ENCODE data around the gene BMI1.

Gene BMI1

GRCh38 chr10:22333975-22334282 lies 13.0 kb downstream of the BMI1 start:
- TF ChIP-seq FOXA1 (IDR thresholded peaks at IDR 0.05) (no peak), SP1 (IDR thresholded peaks at IDR 0.05) (no peak), ELF4 (IDR thresholded peaks at IDR 0.05) (no peak), HDGF (IDR thresholded peaks at IDR 0.05; ENCODE audit: borderline replicate concordance) (no peak), SUZ12 (IDR thresholded peaks at IDR 0.05) (no peak), BHLHE40 (IDR thresholded peaks at IDR 0.05; ENCODE audit: borderline replicate concordance) (no peak), CTBP1 (IDR thresholded peaks at IDR 0.05; ENCODE audit: borderline replicate concordance) (no peak), ARNT (IDR thresholded peaks at IDR 0.05) (no peak), NFRKB (IDR thresholded peaks at IDR 0.05) (no peak), ZNF384 (IDR thresholded peaks at IDR 0.05) (no peak), LEF1 (IDR thresholded peaks at IDR 0.05; ENCODE audit: borderline replicate concordance) (no peak), FOXK2 (IDR thresholded peaks at IDR 0.05) (no peak), TARDBP (IDR thresholded peaks at IDR 0.05) (no peak), FOXM1 (IDR thresholded peaks at IDR 0.05; ENCODE audit: borderline replicate concordance) (no peak), L3MBTL2 (conservative IDR thresholded peaks at IDR 0.05) (no peak)
- TF ChIP-seq, protein P1, sequence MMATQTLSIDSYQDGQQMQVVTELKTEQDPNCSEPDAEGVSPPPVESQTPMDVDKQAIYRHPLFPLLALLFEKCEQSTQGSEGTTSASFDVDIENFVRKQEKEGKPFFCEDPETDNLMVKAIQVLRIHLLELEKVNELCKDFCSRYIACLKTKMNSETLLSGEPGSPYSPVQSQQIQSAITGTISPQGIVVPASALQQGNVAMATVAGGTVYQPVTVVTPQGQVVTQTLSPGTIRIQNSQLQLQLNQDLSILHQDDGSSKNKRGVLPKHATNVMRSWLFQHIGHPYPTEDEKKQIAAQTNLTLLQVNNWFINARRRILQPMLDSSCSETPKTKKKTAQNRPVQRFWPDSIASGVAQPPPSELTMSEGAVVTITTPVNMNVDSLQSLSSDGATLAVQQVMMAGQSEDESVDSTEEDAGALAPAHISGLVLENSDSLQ (IDR thresholded peaks at IDR 0.05): no peak
- no peak for DNase-seq (ENCODE audit: extremely low spot score)
- CTCF ChIA-PET: no interaction called here
- POLR2A ChIA-PET: no interaction called here

DNA sequence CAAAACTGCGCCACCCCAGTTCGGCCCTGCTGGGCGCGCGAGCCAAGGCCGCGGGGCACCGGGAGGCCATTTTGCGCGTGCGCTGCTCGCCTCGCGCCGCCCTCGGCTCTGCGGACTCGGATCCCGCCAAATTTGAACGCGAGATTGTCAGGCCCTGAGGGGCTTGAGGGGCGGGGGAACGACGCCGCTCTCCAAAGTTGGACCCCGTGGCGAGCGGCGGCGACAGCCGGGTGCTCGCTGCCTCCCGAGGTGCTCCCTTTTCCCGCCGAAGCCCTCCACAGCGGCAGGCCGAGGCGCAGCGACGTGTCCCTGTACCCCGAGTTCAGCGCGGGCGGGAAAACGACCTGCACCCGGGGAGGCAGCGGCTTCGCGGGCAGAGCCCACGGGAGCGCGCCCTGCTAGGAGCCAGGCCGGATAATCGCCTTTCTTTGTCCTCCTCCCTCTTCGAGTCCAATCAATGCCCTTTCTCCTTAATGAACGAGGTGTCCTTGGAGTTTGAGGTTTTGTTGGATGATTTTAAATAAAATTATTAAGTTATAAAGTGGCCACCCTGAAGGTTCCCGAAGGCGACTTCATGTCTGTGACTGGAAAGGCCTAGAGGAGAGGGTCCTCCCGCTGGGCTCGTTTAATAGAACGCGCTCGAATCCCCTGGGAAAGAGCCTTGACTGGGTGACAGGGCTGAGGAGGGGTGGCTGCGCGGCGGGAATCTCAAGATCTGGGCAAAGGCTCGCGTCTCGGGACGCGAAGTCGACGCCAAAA lies 13.7 kb downstream of the BMI1 start:
- POLR2A ChIA-PET: no interaction called here
- no peak for TF ChIP-seq FOXA1 (IDR thresholded peaks at IDR 0.05)
- no peak for TF ChIP-seq TARDBP (IDR thresholded peaks at IDR 0.05)
- no peak for TF ChIP-seq CTBP1 (IDR thresholded peaks at IDR 0.05; ENCODE audit: borderline replicate concordance)
- no peak for TF ChIP-seq NFRKB (IDR thresholded peaks at IDR 0.05)
- no peak for TF ChIP-seq HDGF (IDR thresholded peaks at IDR 0.05; ENCODE audit: borderline replicate concordance)
- TF ChIP-seq ELF4 (IDR thresholded peaks at IDR 0.05): no peak
- TF ChIP-seq LEF1 (IDR thresholded peaks at IDR 0.05; ENCODE audit: borderline replicate concordance): no peak
- TF ChIP-seq, protein P1 (IDR thresholded peaks at IDR 0.05): no peak
- no peak for TF ChIP-seq BHLHE40 (IDR thresholded peaks at IDR 0.05; ENCODE audit: borderline replicate concordance)
- no peak for TF ChIP-seq FOXK2 (IDR thresholded peaks at IDR 0.05)
- TF ChIP-seq ZNF384 (IDR thresholded peaks at IDR 0.05): no peak
- no peak for TF ChIP-seq SUZ12 (IDR thresholded peaks at IDR 0.05)
- TF ChIP-seq SP1 (IDR thresholded peaks at IDR 0.05): no peak
- no peak for TF ChIP-seq FOXM1 (IDR thresholded peaks at IDR 0.05; ENCODE audit: borderline replicate concordance)
- TF ChIP-seq L3MBTL2 (conservative IDR thresholded peaks at IDR 0.05): no peak
- TF ChIP-seq ARNT (IDR thresholded peaks at IDR 0.05): no peak
- CTCF ChIA-PET: no interaction called here
- no peak for DNase-seq (ENCODE audit: extremely low spot score)

DNA sequence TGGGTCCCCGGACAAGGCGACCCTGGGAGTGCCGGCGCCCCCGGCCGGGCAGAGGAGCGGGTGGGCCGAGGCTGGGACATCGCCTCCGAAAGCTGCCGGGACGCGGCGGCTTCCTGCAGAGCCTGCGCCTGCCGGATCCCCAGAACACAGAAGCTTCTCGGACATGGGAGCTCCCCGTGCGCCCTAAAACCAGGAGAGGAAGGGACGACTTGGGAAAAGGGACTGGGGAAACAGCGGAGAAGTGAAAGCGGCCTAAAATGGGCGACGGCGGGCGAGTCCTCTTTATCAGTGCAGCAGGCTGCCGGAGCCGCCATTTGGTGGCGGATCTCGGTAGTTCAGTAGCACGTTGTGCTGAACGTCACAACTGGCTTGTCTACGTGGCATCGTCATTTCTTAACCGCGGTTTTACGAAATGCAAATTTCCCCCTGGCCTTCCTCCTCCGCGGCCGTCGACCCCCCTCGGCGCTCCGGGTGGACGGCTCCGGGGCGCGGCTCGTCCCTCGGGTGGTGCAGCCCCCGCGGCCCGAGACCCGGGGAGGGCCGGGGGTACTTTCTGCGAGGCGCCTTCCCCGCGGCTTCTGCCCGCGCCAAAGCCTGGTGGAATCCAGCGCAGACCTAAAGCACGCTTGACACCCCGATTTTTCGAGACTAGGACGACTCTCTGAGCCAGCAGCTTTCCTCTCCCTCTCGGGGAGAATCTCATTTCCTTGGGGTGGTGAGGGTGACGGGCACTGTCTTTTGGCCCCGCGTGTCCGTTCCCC lies 14.5 kb downstream of the BMI1 start:
- TF ChIP-seq TARDBP (IDR thresholded peaks at IDR 0.05) (no peak), NFRKB (IDR thresholded peaks at IDR 0.05) (no peak), FOXK2 (IDR thresholded peaks at IDR 0.05) (no peak), FOXM1 (IDR thresholded peaks at IDR 0.05; ENCODE audit: borderline replicate concordance) (no peak), L3MBTL2 (conservative IDR thresholded peaks at IDR 0.05) (no peak), ELF4 (IDR thresholded peaks at IDR 0.05) (no peak), FOXA1 (IDR thresholded peaks at IDR 0.05) (no peak), SUZ12 (IDR thresholded peaks at IDR 0.05) (no peak), LEF1 (IDR thresholded peaks at IDR 0.05; ENCODE audit: borderline replicate concordance) (no peak), SP1 (IDR thresholded peaks at IDR 0.05) (no peak), ZNF384 (IDR thresholded peaks at IDR 0.05) (no peak), HDGF (IDR thresholded peaks at IDR 0.05; ENCODE audit: borderline replicate concordance) (no peak), ARNT (IDR thresholded peaks at IDR 0.05) (no peak), BHLHE40 (IDR thresholded peaks at IDR 0.05; ENCODE audit: borderline replicate concordance) (no peak), CTBP1 (IDR thresholded peaks at IDR 0.05; ENCODE audit: borderline replicate concordance) (no peak)
- TF ChIP-seq, protein P1 (IDR thresholded peaks at IDR 0.05): no peak
- no peak for DNase-seq (ENCODE audit: extremely low spot score)
- CTCF ChIA-PET: no interaction called here
- POLR2A ChIA-PET: interaction anchor here (0.8 kb wide), 1 partner anchor 19 kb away, joined by 3 read pairs; the partner anchor contains the start of gene COMMD3

GRCh38 chr10:22338185-22338900 lies 17.4 kb downstream of the BMI1 start:
- DNase-seq (ENCODE audit: extremely low spot score): no peak
- CTCF ChIA-PET: interaction anchor here (1.1 kb wide), 1 partner anchor 216 kb away, joined by 3 read pairs; no protein-coding TSS in a partner anchor
- POLR2A ChIA-PET: interaction anchor here (0.9 to 1.4 kb wide), 3 partner anchors 16 to 215 kb away, joined by 3 to 4 read pairs (median 4); no protein-coding TSS in a partner anchor
- TF ChIP-seq CTBP1 (IDR thresholded peaks at IDR 0.05; ENCODE audit: borderline replicate concordance) (no peak), ZNF384 (IDR thresholded peaks at IDR 0.05) (no peak), LEF1 (IDR thresholded peaks at IDR 0.05; ENCODE audit: borderline replicate concordance) (no peak)

DNA sequence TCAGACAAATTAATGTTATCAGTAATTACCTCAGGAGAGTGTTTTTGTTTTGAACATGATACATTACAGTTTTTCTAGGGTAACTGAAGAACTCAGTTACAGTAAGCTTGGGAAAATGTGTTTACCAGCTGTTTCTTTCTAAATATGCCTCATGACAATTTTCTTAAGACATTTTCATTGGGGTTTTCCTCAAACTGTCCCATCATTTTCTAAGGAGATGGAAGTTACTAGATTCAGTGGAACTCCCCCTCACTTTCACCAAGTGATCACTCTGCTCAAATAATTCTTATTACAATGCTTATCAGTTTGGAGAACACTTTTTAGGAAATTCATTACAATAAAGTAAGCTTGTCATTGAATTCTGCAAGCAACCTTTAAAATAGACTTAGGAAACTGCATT lies 18.0 kb downstream of the BMI1 start:
- DNase-seq (ENCODE audit: extremely low spot score): no peak
- CTCF ChIA-PET: no interaction called here
- TF ChIP-seq L3MBTL2 (conservative IDR thresholded peaks at IDR 0.05) (no peak), SUZ12 (IDR thresholded peaks at IDR 0.05) (no peak), SP1 (IDR thresholded peaks at IDR 0.05) (no peak), FOXK2 (IDR thresholded peaks at IDR 0.05) (no peak), HDGF (IDR thresholded peaks at IDR 0.05; ENCODE audit: borderline replicate concordance) (no peak), CTBP1 (IDR thresholded peaks at IDR 0.05; ENCODE audit: borderline replicate concordance) (no peak), ARNT (IDR thresholded peaks at IDR 0.05) (no peak), TARDBP (IDR thresholded peaks at IDR 0.05) (no peak), FOXA1 (IDR thresholded peaks at IDR 0.05) (no peak)
- TF ChIP-seq, protein P1 (IDR thresholded peaks at IDR 0.05): no peak
- POLR2A ChIA-PET: interaction anchor here (0.9 to 1.4 kb wide), 3 partner anchors 17 to 214 kb away, joined by 3 to 4 read pairs (median 4); no protein-coding TSS in a partner anchor

Data from HEK293T (cell line).